Chondrocyte (in vitro differentiated cells): ENCODE measurements around the gene KIF21A. TPM values are rescaled to one million over a fixed set of nuclear protein-coding genes. Genes with fewer than 3 reads are reported as not detected.
A peak's percentile ranks its signal among the peaks of the same experiment; 100 is the strongest.

Experiments used
- DNase-seq: peaks from one replicate; pipeline ENCODE4 v3.0.0; 2021; ENCODE audit warnings: mixed read lengths, low spot score
- H3K27ac Mint-ChIP-seq: one replicate; pipeline ENCODE4 v1.8.0; 2021; ENCODE audit warnings: mild to moderate bottlenecking, moderate library complexity, mixed read lengths; ENCODE audit not compliant: unreplicated experiment
- H3K27me3 Mint-ChIP-seq: 2 replicates; pipeline ENCODE4 v1.8.0; 2021; ENCODE audit warnings: low read depth, mixed read lengths
- H3K36me3 Mint-ChIP-seq: 2 replicates; pipeline ENCODE4 v1.8.0; 2021; ENCODE audit warnings: low read depth, mixed read lengths
- H3K4me1 Mint-ChIP-seq: 2 replicates; pipeline ENCODE4 v1.8.0; 2021; ENCODE audit warnings: low read depth, mild to moderate bottlenecking, mixed read lengths
- H3K4me3 Mint-ChIP-seq: one replicate; pipeline ENCODE4 v1.8.0; 2021; ENCODE audit warnings: mild to moderate bottlenecking, moderate library complexity, mixed read lengths; ENCODE audit not compliant: unreplicated experiment
- H3K9me3 Mint-ChIP-seq: 2 replicates; pipeline ENCODE4 v1.8.0; 2021; ENCODE audit warnings: low read depth, mixed read lengths
- total RNA-seq: library from RNA; stranded (reverse); gene quantifications from 3 replicates; pipeline ENCODE4 v1.2.1, GENCODE V29; 2021
- TF ChIP-seq, protein P1 (sequence below): fragments of 200-600 bp; sonication (generic); IDR thresholded peaks from 2 replicates; pipeline ENCODE4 v1.5.0; 2021; ENCODE audit warnings: antibody characterized with exemption, mild to moderate bottlenecking, moderate library complexity

KIF21A gene
- total RNA-seq, 1 donor from 2014 or later: 9.4 TPM

DNA sequence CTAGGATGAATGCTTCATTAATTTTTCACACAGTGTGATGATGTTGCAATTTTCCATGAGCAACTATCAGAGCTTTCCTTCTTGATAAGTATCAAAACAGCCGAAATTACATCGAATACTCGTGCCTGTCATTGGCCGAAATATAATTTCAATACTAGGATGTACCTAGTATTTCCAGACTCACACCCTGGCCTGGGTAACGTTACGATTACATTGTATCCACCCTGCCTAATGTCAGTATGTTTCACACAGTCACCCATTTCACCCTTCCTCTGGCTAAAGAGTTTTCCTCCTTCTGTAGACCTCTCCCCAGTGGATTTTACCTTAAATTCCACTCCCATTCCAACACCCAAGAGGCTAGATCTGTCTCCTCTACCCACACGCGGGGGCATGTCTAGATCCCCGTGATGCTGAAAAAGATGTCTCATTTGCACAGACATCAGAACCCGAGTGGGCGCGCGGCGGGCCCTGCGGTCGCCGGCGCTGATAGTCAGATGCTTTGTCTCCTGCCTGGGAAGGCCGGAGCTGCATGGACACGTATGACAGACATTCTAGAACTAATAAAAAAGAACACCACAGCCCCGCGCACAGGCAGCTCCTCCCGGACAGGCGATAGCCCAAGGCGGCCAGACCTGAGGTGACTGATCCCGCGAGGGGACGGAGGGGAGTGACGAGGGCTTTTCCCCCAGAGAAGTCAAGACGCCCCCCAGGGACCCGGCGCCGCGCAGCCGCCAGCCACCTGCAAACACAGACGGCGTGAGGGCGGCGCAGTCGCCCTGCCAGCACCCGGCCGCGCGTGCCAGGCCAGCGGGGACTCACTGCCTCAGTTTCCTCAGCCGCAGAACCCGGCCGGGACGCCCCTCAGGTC lies 723 bp downstream of the KIF21A start:
- TF ChIP-seq, protein P1, sequence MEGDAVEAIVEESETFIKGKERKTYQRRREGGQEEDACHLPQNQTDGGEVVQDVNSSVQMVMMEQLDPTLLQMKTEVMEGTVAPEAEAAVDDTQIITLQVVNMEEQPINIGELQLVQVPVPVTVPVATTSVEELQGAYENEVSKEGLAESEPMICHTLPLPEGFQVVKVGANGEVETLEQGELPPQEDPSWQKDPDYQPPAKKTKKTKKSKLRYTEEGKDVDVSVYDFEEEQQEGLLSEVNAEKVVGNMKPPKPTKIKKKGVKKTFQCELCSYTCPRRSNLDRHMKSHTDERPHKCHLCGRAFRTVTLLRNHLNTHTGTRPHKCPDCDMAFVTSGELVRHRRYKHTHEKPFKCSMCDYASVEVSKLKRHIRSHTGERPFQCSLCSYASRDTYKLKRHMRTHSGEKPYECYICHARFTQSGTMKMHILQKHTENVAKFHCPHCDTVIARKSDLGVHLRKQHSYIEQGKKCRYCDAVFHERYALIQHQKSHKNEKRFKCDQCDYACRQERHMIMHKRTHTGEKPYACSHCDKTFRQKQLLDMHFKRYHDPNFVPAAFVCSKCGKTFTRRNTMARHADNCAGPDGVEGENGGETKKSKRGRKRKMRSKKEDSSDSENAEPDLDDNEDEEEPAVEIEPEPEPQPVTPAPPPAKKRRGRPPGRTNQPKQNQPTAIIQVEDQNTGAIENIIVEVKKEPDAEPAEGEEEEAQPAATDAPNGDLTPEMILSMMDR: no peak
- no peaks in the 10 kb centered on the region for H3K36me3 Mint-ChIP-seq
- H3K27ac Mint-ChIP-seq: peak overlapping the region; percentile 78
- no peak for DNase-seq
- no peaks in the 10 kb centered on the region for H3K27me3 Mint-ChIP-seq
- H3K4me1 Mint-ChIP-seq: peaks cover 14% of the 10 kb centered on the region
- H3K4me3 Mint-ChIP-seq: peak overlapping the region; percentile 82
- no peaks in the 10 kb centered on the region for H3K9me3 Mint-ChIP-seq

DNA sequence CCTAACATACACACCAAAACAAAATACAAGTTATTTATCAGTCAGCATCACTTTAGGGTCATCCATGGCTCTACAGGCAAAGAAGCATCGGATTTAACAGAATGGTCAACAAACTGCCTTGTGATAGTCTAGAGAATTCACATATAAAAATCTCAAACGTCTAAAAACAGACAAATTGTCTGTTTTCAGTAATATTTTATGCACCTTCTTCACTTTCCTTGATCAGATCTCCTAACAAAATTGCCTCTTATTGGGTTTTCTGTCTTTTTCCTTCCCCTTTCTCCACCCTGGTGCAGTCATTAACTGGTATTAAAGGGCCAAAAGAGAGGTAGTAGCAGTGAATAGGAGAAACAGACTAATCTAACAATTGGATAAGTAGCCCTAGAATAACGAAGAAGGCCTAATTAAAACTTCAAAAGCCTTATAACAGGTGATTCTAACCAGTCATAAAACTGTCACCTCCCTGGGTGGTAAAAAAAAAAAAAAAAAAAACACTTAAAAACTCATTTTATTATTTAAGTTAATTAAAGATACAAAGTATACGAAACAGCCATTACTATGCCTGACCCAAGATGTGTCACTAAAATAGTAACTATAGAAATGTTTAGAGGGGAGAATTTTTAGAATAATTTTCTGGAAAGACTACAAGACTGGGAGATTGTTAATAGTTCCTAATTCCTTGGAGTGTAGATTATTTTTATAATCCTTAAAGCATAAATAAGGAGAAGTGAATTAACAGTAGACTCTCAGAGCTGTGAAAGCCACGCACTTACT lies 1.5 kb downstream of the KIF21A start:
- TF ChIP-seq, protein P1: no peak
- no peaks in the 10 kb centered on the region for H3K27me3 Mint-ChIP-seq
- no peaks in the 10 kb centered on the region for H3K36me3 Mint-ChIP-seq
- H3K4me1 Mint-ChIP-seq: peaks cover 14% of the 10 kb centered on the region
- H3K9me3 Mint-ChIP-seq: no peaks in the 10 kb centered on the region
- H3K27ac Mint-ChIP-seq: no peak overlapping the region
- no peak for DNase-seq
- H3K4me3 Mint-ChIP-seq: peak overlapping the region; percentile 82

DNA sequence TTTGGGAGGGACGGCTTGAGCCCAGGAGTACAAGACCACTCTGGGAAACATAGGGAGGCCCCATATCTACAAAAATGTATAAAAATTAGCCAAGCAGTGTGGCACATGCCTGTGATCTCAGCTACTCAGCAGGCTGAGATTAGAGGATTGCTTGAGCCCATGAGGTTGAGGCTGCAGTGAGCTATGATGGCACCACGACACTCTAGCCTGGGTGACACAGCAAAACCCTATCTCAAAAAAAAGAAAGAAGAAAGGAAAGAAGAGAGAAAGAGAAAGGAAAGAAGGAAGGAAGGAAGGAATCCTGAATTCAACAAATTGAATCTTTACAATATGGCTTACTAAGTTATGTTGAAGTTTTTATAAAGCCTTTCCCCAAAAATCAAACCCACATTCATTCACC lies 2.1 kb downstream of the KIF21A start:
- Mint-ChIP-seq H3K27ac (no peak overlapping the region), H3K4me3 (no peak overlapping the region), H3K36me3 (no peaks in the 10 kb centered on the region)

DNA sequence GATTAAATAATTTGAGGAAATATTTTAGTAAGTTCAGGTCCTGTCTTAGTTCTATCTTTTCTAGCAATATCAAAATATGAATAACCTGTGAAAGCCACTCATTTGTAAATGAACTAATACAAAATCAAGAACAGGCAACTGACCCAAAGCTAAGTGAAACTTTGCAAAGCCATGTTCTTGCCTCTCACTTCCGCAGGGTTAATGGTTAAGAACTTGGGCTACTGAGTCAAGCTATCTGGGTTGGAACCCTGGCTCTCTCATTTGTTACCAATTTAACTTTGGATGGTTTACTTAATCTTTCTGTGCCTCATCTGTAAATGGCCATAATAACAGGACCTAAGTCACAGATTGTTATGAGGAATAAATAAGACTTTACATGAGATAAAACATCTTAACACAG lies 2.8 kb downstream of the KIF21A start:
- peaks cover 14% of the 10 kb centered on the region for H3K4me1 Mint-ChIP-seq
- no peaks in the 10 kb centered on the region for H3K27me3 Mint-ChIP-seq
- no peak overlapping the region for H3K4me3 Mint-ChIP-seq
- TF ChIP-seq, protein P1: no peak
- no peaks in the 10 kb centered on the region for H3K9me3 Mint-ChIP-seq
- DNase-seq: no peak
- H3K36me3 Mint-ChIP-seq: no peaks in the 10 kb centered on the region
- H3K27ac Mint-ChIP-seq: no peak overlapping the region

More for the DNA sequence above, 2.1 kb downstream of the KIF21A start:
- no peak for DNase-seq
- TF ChIP-seq, protein P1: no peak
- Mint-ChIP-seq H3K9me3 (no peaks in the 10 kb centered on the region), H3K27me3 (no peaks in the 10 kb centered on the region), H3K4me1 (peaks cover 14% of the 10 kb centered on the region)

DNA sequence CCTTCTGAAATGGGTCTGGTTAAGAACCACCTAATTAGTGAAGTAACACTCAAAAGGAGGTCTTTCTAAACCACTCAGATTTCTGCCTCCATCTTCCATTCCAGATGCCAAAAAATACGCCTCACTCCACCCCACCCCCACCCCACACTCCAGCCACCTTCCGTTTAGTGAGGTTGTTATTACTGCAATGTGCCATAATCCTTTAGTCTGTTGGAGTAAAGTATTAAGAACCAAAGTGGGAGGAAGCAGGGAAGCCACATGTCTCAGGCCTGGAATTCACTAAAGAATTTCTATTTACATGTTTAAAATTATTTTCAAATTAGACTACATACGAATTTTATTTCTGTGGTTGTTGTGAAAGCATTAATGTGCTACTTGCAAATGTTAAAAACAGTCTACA lies 7.4 kb downstream of the KIF21A start:
- no peaks in the 10 kb centered on the region for H3K27me3 Mint-ChIP-seq
- TF ChIP-seq, protein P1: no peak
- no peak for DNase-seq
- H3K4me1 Mint-ChIP-seq: no peaks in the 10 kb centered on the region
- no peaks in the 10 kb centered on the region for H3K36me3 Mint-ChIP-seq
- H3K9me3 Mint-ChIP-seq: no peaks in the 10 kb centered on the region
- H3K4me3 Mint-ChIP-seq: no peak overlapping the region
- H3K27ac Mint-ChIP-seq: no peak overlapping the region
